ENCODE data around the gene FAM171A2. TPM values are rescaled to one million over a fixed set of nuclear protein-coding genes. Genes with fewer than 3 reads are reported as not detected.

The FAM171A2 gene
- total RNA-seq, 1 experiment from 2014 or later, result 29.9 TPM

GRCh38 chr17:44363613-44364159 is at the start of gene FAM171A2 (continued):
- no peak for TF ChIP-seq SMAD4 (CRISPR knock-in tag; IDR thresholded peaks at IDR 0.05)

- H3K4me3 Mint-ChIP-seq, result no peak overlapping the region
- no peak overlapping the region for H3K27ac Mint-ChIP-seq
- TF ChIP-seq, protein P1, sequence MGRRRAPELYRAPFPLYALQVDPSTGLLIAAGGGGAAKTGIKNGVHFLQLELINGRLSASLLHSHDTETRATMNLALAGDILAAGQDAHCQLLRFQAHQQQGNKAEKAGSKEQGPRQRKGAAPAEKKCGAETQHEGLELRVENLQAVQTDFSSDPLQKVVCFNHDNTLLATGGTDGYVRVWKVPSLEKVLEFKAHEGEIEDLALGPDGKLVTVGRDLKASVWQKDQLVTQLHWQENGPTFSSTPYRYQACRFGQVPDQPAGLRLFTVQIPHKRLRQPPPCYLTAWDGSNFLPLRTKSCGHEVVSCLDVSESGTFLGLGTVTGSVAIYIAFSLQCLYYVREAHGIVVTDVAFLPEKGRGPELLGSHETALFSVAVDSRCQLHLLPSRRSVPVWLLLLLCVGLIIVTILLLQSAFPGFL (CRISPR knock-in tag; IDR thresholded peaks at IDR 0.05; ENCODE audit: borderline replicate concordance), result no peak
- TF ChIP-seq AR (CRISPR knock-in tag; IDR thresholded peaks at IDR 0.05), result no peak
Measured at GRCh38 chr17:44409309-44410028, 45.8 kb upstream of the FAM171A2 start.

GRCh38 chr17:44408786-44409185 is 45.1 kb upstream of the FAM171A2 start:
- Mint-ChIP-seq H3K27ac (no peak overlapping the region), H3K9me3 (no peaks in the 10 kb centered on the region), H3K4me3 (no peak overlapping the region), H3K36me3 (peaks cover 9% of the 10 kb centered on the region), H3K4me1 (no peaks in the 10 kb centered on the region), H3K27me3 (ENCODE audit: low read depth) (no peaks in the 10 kb centered on the region)
- ATAC-seq (no peak), DNase-seq (ENCODE audit: low spot score) (no peak)
- no peak for TF ChIP-seq ATF3 (CRISPR knock-in tag; conservative IDR thresholded peaks at IDR 0.05)
- TF ChIP-seq, protein P2, sequence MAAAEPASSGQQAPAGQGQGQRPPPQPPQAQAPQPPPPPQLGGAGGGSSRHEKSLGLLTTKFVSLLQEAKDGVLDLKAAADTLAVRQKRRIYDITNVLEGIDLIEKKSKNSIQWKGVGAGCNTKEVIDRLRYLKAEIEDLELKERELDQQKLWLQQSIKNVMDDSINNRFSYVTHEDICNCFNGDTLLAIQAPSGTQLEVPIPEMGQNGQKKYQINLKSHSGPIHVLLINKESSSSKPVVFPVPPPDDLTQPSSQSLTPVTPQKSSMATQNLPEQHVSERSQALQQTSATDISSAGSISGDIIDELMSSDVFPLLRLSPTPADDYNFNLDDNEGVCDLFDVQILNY (CRISPR knock-in tag; IDR thresholded peaks at IDR 0.05), result no peak
- no peak for TF ChIP-seq NFE2L1 (CRISPR knock-in tag; IDR thresholded peaks at IDR 0.05)
- no peak for TF ChIP-seq ZNF138 (CRISPR knock-in tag; conservative IDR thresholded peaks at IDR 0.05)
- TF ChIP-seq TP53 (CRISPR knock-in tag; IDR thresholded peaks at IDR 0.05), result no peak
- no peak for TF ChIP-seq ZNF281 (CRISPR knock-in tag; IDR thresholded peaks at IDR 0.05)
- TF ChIP-seq MAX (CRISPR knock-in tag; IDR thresholded peaks at IDR 0.05), result no peak
- no peak for TF ChIP-seq NFYB (CRISPR knock-in tag; conservative IDR thresholded peaks at IDR 0.05; ENCODE audit: low read depth)
- TF ChIP-seq ZNF121 (CRISPR knock-in tag; IDR thresholded peaks at IDR 0.05), result no peak
- POLR2A ChIA-PET, result no interaction called here
- CTCF ChIA-PET, result interaction anchor here (0.6 to 1.2 kb wide), 2 partner anchors 22 to 114 kb away, joined by 4 to 7 read pairs; no protein-coding TSS in a partner anchor

More at GRCh38 chr17:44409309-44410028, 45.8 kb upstream of the FAM171A2 start:
- peaks cover 12% of the 10 kb centered on the region for H3K36me3 Mint-ChIP-seq
- ChIA-PET POLR2A (no interaction called here), CTCF (interaction anchor here (0.5 to 1.2 kb wide), 3 partner anchors 10 to 114 kb away, joined by 4 to 7 read pairs (median 4); no protein-coding TSS in a partner anchor)
- DNase-seq (ENCODE audit: low spot score) (no peak), ATAC-seq (no peak)
- H3K9me3 Mint-ChIP-seq, result no peaks in the 10 kb centered on the region
- no peaks in the 10 kb centered on the region for H3K4me1 Mint-ChIP-seq
- H3K27me3 Mint-ChIP-seq (ENCODE audit: low read depth), result no peaks in the 10 kb centered on the region

Data from WTC11 (cell line).